ENCODE measurements around the gene RANBP17. TPM values are rescaled to one million over a fixed set of nuclear protein-coding genes. Genes with fewer than 3 reads are reported as not detected.

Gene RANBP17
- polyA plus RNA-seq, 1 of the 3 experiments (the other 2 are of a cell fraction), result 6.0 TPM

- no peaks in the 10 kb centered on the region for H3F3A ChIP-seq (replicated peaks; ENCODE audit: insufficient read depth)
- peaks cover 0 to 9% of the 10 kb centered on the region in 2 experiments; a peak in 2 of 4 replicates for H3K4me1 ChIP-seq (ENCODE audit: control insufficient read depth in 1 of 2, insufficient read depth in 2 of 2, low read depth in 1 of 2, low read length in 1 of 2)
Measured at GRCh38 chr5:171189442-171189841, 327.6 kb downstream of the RANBP17 start.

GRCh38 chr5:171192111-171192510 is 330.3 kb downstream of the RANBP17 start:
- no peaks in the 10 kb centered on the region for H3F3A ChIP-seq (replicated peaks; ENCODE audit: insufficient read depth)
- H3K9me2 ChIP-seq, result no peaks in the 10 kb centered on the region
- H2AFZ ChIP-seq (ENCODE audit: low read depth), result no peak overlapping the region
- 50% methylated on average over 1 of the region's 1 CpG for WGBS (ENCODE audit: low lambda C conversion rate)
- peaks cover 0 to 11% of the 10 kb centered on the region in 2 experiments; a peak in 2 of 4 replicates for H3K4me1 ChIP-seq (ENCODE audit: control insufficient read depth in 1 of 2, insufficient read depth in 2 of 2, low read depth in 1 of 2, low read length in 1 of 2)
- no peaks in the 10 kb centered on the region for H3K27me3 ChIP-seq (ENCODE audit: insufficient read depth)
- no peaks in the 10 kb centered on the region for H3K36me3 ChIP-seq (replicated peaks in 1 of 2; ENCODE audit: control insufficient read depth in 1 of 2, insufficient read depth in 2 of 2, low read length in 1 of 2)
- ChIA-PET CTCF (interaction anchor here (1.0 to 2.9 kb wide), 5 partner anchors 9 to 448 kb away, joined by 3 to 9 read pairs (median 6); no protein-coding TSS in a partner anchor), POLR2A (interaction anchor here (1.0 to 1.8 kb wide), 2 partner anchors 9 to 13 kb away, joined by 3 to 6 read pairs; no protein-coding TSS in a partner anchor)
- no peaks in the 10 kb centered on the region for H3K79me2 ChIP-seq (ENCODE audit: insufficient read depth)
- H3K9me3 ChIP-seq, result no peaks in the 10 kb centered on the region
- H3K27ac ChIP-seq (ENCODE audit: low read depth in 2 of 2, low read length in 1 of 2), result peak overlapping the region in 1 of 2 experiments; percentile 94; a peak in 2 of 4 replicates
- no peak overlapping the region for H3K9ac ChIP-seq
- no peak overlapping the region for H3K4me2 ChIP-seq
- H3K4me3 ChIP-seq (ENCODE audit: low read depth in 2 of 2, low read length in 1 of 2), result no peak overlapping the region
- no peaks in the 10 kb centered on the region for H4K20me1 ChIP-seq (ENCODE audit: insufficient read depth)
- DNase-seq, result peak; percentile 59
- TF ChIP-seq ELF1 (IDR thresholded peaks at IDR 0.05) (no peak), SIN3A (IDR thresholded peaks at IDR 0.05; ENCODE audit: borderline replicate concordance, low read depth, low read length) (no peak), CHD2 (IDR thresholded peaks at IDR 0.05; ENCODE audit: low read length, partially characterized antibody) (peak; percentile 84), POLR2AphosphoS5 (IDR thresholded peaks at IDR 0.05; ENCODE audit: low read depth, low read length) (no peak), ZBTB33 (IDR thresholded peaks at IDR 0.05; ENCODE audit: borderline replicate concordance, low read depth) (no peak), USF2 (IDR thresholded peaks at IDR 0.05; ENCODE audit: borderline replicate concordance, low read depth, low read length) (no peak), JUND (IDR thresholded peaks at IDR 0.05) (no peak), TAF1 (IDR thresholded peaks at IDR 0.05; ENCODE audit: borderline replicate concordance, low read depth, low read length) (no peak), TCF12 (IDR thresholded peaks at IDR 0.05) (no peak), FOXM1 (IDR thresholded peaks at IDR 0.05; ENCODE audit: low read depth) (no peak), EP300 (IDR thresholded peaks at IDR 0.05; ENCODE audit: borderline replicate concordance in 1 of 2, low read depth in 1 of 2, low read length in 1 of 2) (peak in 1 of 2 experiments; percentile 96; a peak in 2 of 4 replicates), MEF2A (IDR thresholded peaks at IDR 0.05; ENCODE audit: borderline replicate concordance, low read depth) (no peak), MXI1 (IDR thresholded peaks at IDR 0.05; ENCODE audit: low read depth, low read length) (0 out of 2 replicates have a peak, but pooled peaks have one; percentile 12), RCOR1 (IDR thresholded peaks at IDR 0.05; ENCODE audit: low read length) (peak; percentile 67; the same call in 1 of the 2 replicates), NFIC (IDR thresholded peaks at IDR 0.05; ENCODE audit: borderline replicate concordance) (no peak), GATA2 (CRISPR knock-in tag; IDR thresholded peaks at IDR 0.05) (peak; percentile 65), FOSL2 (IDR thresholded peaks at IDR 0.05; ENCODE audit: borderline replicate concordance, low read depth) (no peak)
- TF ChIP-seq, protein P1, sequence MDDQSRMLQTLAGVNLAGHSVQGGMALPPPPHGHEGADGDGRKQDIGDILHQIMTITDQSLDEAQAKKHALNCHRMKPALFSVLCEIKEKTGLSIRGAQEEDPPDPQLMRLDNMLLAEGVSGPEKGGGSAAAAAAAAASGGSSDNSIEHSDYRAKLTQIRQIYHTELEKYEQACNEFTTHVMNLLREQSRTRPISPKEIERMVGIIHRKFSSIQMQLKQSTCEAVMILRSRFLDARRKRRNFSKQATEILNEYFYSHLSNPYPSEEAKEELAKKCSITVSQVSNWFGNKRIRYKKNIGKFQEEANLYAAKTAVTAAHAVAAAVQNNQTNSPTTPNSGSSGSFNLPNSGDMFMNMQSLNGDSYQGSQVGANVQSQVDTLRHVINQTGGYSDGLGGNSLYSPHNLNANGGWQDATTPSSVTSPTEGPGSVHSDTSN (IDR thresholded peaks at IDR 0.05), result no peak
- TF ChIP-seq, protein P2, sequence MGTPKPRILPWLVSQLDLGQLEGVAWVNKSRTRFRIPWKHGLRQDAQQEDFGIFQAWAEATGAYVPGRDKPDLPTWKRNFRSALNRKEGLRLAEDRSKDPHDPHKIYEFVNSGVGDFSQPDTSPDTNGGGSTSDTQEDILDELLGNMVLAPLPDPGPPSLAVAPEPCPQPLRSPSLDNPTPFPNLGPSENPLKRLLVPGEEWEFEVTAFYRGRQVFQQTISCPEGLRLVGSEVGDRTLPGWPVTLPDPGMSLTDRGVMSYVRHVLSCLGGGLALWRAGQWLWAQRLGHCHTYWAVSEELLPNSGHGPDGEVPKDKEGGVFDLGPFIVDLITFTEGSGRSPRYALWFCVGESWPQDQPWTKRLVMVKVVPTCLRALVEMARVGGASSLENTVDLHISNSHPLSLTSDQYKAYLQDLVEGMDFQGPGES (IDR thresholded peaks at IDR 0.05; ENCODE audit: low read depth, low read length), result no peak

More at GRCh38 chr5:171189442-171189841, 327.6 kb downstream of the RANBP17 start:
- Histone ChIP-seq H3K9me3 (no peaks in the 10 kb centered on the region), H2AFZ (ENCODE audit: low read depth) (no peak overlapping the region), H3K79me2 (ENCODE audit: insufficient read depth) (no peaks in the 10 kb centered on the region), H3K27me3 (ENCODE audit: insufficient read depth) (no peaks in the 10 kb centered on the region), H3K36me3 (replicated peaks in 1 of 2; ENCODE audit: control insufficient read depth in 1 of 2, insufficient read depth in 2 of 2, low read length in 1 of 2) (peaks cover 0 to 6% of the 10 kb centered on the region in 2 experiments), H4K20me1 (ENCODE audit: insufficient read depth) (no peaks in the 10 kb centered on the region), H3K9ac (no peak overlapping the region), H3K9me2 (no peaks in the 10 kb centered on the region), H3K4me2 (no peak overlapping the region), H3K4me3 (ENCODE audit: low read depth in 2 of 2, low read length in 1 of 2) (no peak overlapping the region), H3K27ac (ENCODE audit: low read depth in 2 of 2, low read length in 1 of 2) (no peak overlapping the region)
- DNase-seq, result no peak
- POLR2A ChIA-PET, result no interaction called here
- CTCF ChIA-PET, result interaction anchor here (0.7 to 1.0 kb wide), 2 partner anchors 197 to 203 kb away, joined by 3 read pairs; no protein-coding TSS in a partner anchor
- WGBS (ENCODE audit: low lambda C conversion rate), result 97% methylated on average over 4 of the region's 4 CpGs
- TF ChIP-seq TAF1 (IDR thresholded peaks at IDR 0.05; ENCODE audit: borderline replicate concordance, low read depth, low read length), result no peak
- TF ChIP-seq USF2 (IDR thresholded peaks at IDR 0.05; ENCODE audit: borderline replicate concordance, low read depth, low read length), result no peak
- TF ChIP-seq JUND (IDR thresholded peaks at IDR 0.05), result no peak
- TF ChIP-seq FOSL2 (IDR thresholded peaks at IDR 0.05; ENCODE audit: borderline replicate concordance, low read depth), result no peak
- no peak for TF ChIP-seq NRF1 (IDR thresholded peaks at IDR 0.05; ENCODE audit: low read depth, low read length)
- TF ChIP-seq RAD21 (IDR thresholded peaks at IDR 0.05; ENCODE audit: low read length), result no peak

All from SK-N-SH (cell line).